Thoracic aorta (tissue), 2 donors: ENCODE results near the gene PACSIN1. TPM values are rescaled to one million over a fixed set of nuclear protein-coding genes. Genes with fewer than 3 reads are reported as not detected.

Experiments
- ATAC-seq: fragments of 150-250 bp; one replicate; pipeline ENCODE4 v1.8.0; 2017; ENCODE audit warnings: low read depth; ENCODE audit not compliant: insufficient number of reproducible peaks, low FRiP score
- DNase-seq: peaks from one replicate; pipeline ENCODE4 v3.0.0-alpha.2; 2020; ENCODE audit warnings: low spot score
- H3K27ac ChIP-seq, 2 donors: fragments of 200-600 bp; sonication (generic); 1 replicate in 1 of 2; 2 replicates in 1 of 2; pipeline ENCODE4 v1.5.1; 2016; ENCODE audit warnings: mild to moderate bottlenecking in 2 of 2, moderate library complexity in 2 of 2
- H3K27me3 ChIP-seq: fragments of 200-600 bp; sonication (generic); replicated peaks from 2 replicates; pipeline ENCODE4 v1.6.0; 2016; ENCODE audit warnings: mild to moderate bottlenecking; ENCODE audit not compliant: insufficient read depth
- H3K36me3 ChIP-seq: fragments of 200-600 bp; sonication (generic); one replicate; pipeline ENCODE4 v1.5.1; 2016
- H3K4me1 ChIP-seq, 2 donors: fragments of 200-600 bp; sonication (generic); 1 replicate in 1 of 2; 2 replicates in 1 of 2; pipeline versions ENCODE4 v1.5.1 to v1.6.0; 2016; ENCODE audit warnings: low read depth in 2 of 2, mild to moderate bottlenecking in 1 of 2; ENCODE audit not compliant: control insufficient read depth in 1 of 2
- H3K4me3 ChIP-seq: fragments of 200-600 bp; sonication (generic); 2 replicates; pipeline ENCODE4 v1.5.1; 2016; ENCODE audit warnings: mild to moderate bottlenecking
- H3K9me3 ChIP-seq: fragments of 200-600 bp; sonication (generic); 2 replicates; pipeline ENCODE4 v1.5.1; 2016
- CTCF ChIP-seq: fragments of 200-600 bp; sonication (generic); IDR thresholded peaks from one replicate; pipeline ENCODE4 v1.5.1; 2019; ENCODE audit warnings: antibody characterized with exemption
- total RNA-seq, 2 donors: library from RNA; depleted of rRNA; stranded (reverse); fragments of >200 nt; gene quantifications; one replicate each; pipeline versions ENCODE4 v1.1.0 to v1.2.3, GENCODE V29; 2016

Gene PACSIN1
- total RNA-seq, 2 donors from 2014 or later, result 0.14 TPM; not detected in 1

- Histone ChIP-seq H3K4me3 (no peak overlapping the region), H3K4me1 (no peaks in the 10 kb centered on the region), H3K9me3 (no peaks in the 10 kb centered on the region), H3K27ac (no peak overlapping the region), H3K36me3 (no peaks in the 10 kb centered on the region), H3K27me3 (no peaks in the 10 kb centered on the region)
- ATAC-seq (no peak), DNase-seq (no peak)
- no peak for TF ChIP-seq CTCF
These were observed 68.3 kb downstream of the PACSIN1 start for GRCh38 chr6:34534146-34534545.

DNA sequence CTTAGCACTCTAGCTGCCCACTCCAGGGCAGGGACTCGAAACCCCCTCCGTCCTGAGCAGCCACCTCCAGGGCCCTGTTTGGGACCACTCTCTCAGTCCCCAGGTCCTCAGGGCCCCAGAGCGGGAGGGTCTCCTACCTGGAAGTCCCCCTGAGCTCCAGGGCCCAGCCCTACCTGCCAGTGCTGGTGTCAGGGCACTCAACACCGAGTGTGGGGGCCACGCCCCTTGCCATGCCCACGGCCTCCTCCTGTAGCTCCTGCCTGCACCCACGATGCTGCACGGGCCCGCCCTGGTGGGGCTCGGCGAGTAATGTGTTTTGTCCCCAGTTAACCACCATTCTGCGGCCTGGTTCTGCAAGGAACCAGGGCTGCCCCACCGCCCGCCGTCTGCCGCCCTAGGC is 68.8 kb downstream of the PACSIN1 start:
- no peak overlapping the region for H3K27ac ChIP-seq
- no peak overlapping the region for H3K4me3 ChIP-seq
- H3K4me1 ChIP-seq, result no peaks in the 10 kb centered on the region
- H3K27me3 ChIP-seq, result no peaks in the 10 kb centered on the region
- DNase-seq (no peak), ATAC-seq (no peak)
- no peaks in the 10 kb centered on the region for H3K9me3 ChIP-seq
- H3K36me3 ChIP-seq, result no peaks in the 10 kb centered on the region
- TF ChIP-seq CTCF, result no peak

DNA sequence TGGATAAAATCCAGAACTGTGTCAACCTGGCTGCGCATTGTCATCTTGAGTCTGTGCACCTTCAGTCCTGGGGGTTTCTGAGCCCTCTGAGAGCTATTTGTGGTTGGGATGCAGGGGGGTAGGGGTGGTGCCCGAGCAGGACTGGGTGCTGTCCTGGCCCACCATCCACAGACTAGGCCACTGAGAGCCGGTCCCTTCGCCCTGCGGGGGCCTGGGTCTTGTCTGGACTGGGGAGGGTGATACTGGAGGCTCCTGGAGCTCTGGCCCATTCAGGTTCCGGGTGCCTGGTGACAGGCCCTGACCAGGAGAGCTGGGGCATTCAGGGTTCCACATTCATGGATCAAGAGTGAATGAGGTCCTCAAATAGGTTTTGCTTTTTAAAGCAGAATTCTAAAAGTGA is 69.3 kb downstream of the PACSIN1 start:
- Histone ChIP-seq H3K4me3 (no peak overlapping the region), H3K36me3 (no peaks in the 10 kb centered on the region), H3K27me3 (no peaks in the 10 kb centered on the region), H3K4me1 (no peaks in the 10 kb centered on the region), H3K9me3 (no peaks in the 10 kb centered on the region), H3K27ac (no peak overlapping the region)
- DNase-seq (no peak), ATAC-seq (no peak)
- no peak for TF ChIP-seq CTCF

DNA sequence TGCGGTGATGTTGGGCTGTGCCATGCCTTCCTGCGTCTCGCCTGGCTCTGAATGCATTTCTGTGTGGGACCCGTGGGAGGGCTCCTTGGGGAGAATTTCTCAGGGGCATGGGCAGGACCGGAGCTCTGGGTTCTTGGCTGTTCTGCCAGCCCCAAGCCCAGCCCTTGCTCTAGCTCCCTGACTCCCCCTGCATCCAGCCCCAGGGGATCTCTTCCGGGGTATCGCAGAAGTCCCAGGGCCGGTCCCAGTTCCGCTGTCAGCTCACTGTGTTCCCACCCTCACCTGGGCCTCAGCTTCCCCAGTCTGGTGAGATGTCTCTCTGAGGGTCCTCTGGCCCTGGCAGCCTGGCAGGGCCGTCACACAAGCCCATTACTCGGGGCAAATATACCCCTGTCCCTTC is 69.8 kb downstream of the PACSIN1 start:
- Histone ChIP-seq H3K36me3 (no peaks in the 10 kb centered on the region), H3K27ac (no peak overlapping the region), H3K4me1 (no peaks in the 10 kb centered on the region), H3K4me3 (no peak overlapping the region), H3K9me3 (no peaks in the 10 kb centered on the region), H3K27me3 (no peaks in the 10 kb centered on the region)
- no peak for ATAC-seq
- DNase-seq, result no peak
- TF ChIP-seq CTCF, result no peak

GRCh38 chr6:34536251-34536958 is 70.5 kb downstream of the PACSIN1 start:
- no peak overlapping the region for H3K27ac ChIP-seq
- TF ChIP-seq CTCF, result no peak
- no peaks in the 10 kb centered on the region for H3K4me1 ChIP-seq
- no peak overlapping the region for H3K4me3 ChIP-seq
- no peaks in the 10 kb centered on the region for H3K9me3 ChIP-seq
- no peaks in the 10 kb centered on the region for H3K36me3 ChIP-seq
- DNase-seq (no peak), ATAC-seq (no peak)
- no peaks in the 10 kb centered on the region for H3K27me3 ChIP-seq
